OCI-LY1 (cell line): ENCODE data around the gene ZNF521.

Experiments used
- H2AFZ ChIP-seq: fragments of 200-600 bp; sonication (generic), shearing (Covaris generic); 2 replicates; pipeline ENCODE4 v1.6.0; 2014; ENCODE audit warnings: antibody characterized with exemption, mild to moderate bottlenecking, low read length
- H3F3A ChIP-seq: fragments of 200-600 bp; sonication (generic), shearing (Covaris generic); 2 replicates; pipeline ENCODE4 v1.6.0; 2014; ENCODE audit warnings: mild to moderate bottlenecking, antibody characterized with exemption, low read length, moderate library complexity; ENCODE audit not compliant: insufficient read depth
- H3K27ac ChIP-seq: fragments of 200-600 bp; sonication (generic); 2 replicates; pipeline ENCODE4 v1.5.1; 2014; ENCODE audit warnings: low read length, mixed run types, mild to moderate bottlenecking, low read depth; ENCODE audit not compliant: poor library complexity, severe bottlenecking
- H3K27me3 ChIP-seq: fragments of 200-600 bp; sonication (generic); 2 replicates; pipeline ENCODE4 v1.6.0; 2014; ENCODE audit warnings: antibody characterized with exemption, mild to moderate bottlenecking, low read length, moderate library complexity; ENCODE audit not compliant: insufficient read depth
- H3K36me3 ChIP-seq: fragments of 200-600 bp; sonication (generic); 2 replicates; pipeline ENCODE4 v1.6.1; 2014; ENCODE audit warnings: mild to moderate bottlenecking, antibody characterized with exemption, low read length, moderate library complexity, mixed read lengths; ENCODE audit not compliant: insufficient read depth
- H3K4me1 ChIP-seq: fragments of 200-600 bp; sonication (generic); 2 replicates; pipeline ENCODE4 v1.5.1; 2014; ENCODE audit warnings: mild to moderate bottlenecking, low read length, moderate library complexity; ENCODE audit not compliant: insufficient read depth, severe bottlenecking
- H3K4me2 ChIP-seq: fragments of 200-600 bp; sonication (generic), shearing (Covaris generic); 2 replicates; pipeline ENCODE4 v1.6.1; 2014; ENCODE audit warnings: low read length
- H3K4me3 ChIP-seq: fragments of 200-600 bp; sonication (generic); 2 replicates; pipeline ENCODE4 v1.5.1; 2014; ENCODE audit warnings: low read length, low read depth, mild to moderate bottlenecking, mixed read lengths; ENCODE audit not compliant: poor library complexity, severe bottlenecking
- H3K79me2 ChIP-seq: fragments of 200-600 bp; shearing (Covaris generic); 2 replicates; pipeline ENCODE4 v1.6.1; 2016; ENCODE audit warnings: mixed run types, low read length, mixed read lengths; ENCODE audit not compliant: insufficient read depth
- H3K9ac ChIP-seq: fragments of 200-600 bp; sonication (generic), shearing (Covaris generic); 2 replicates; pipeline ENCODE4 v1.6.1; 2014; ENCODE audit warnings: mild to moderate bottlenecking, low read length, mixed read lengths
- H3K9me2 ChIP-seq: fragments of 200-600 bp; sonication (generic), shearing (Covaris generic); 2 replicates; pipeline ENCODE4 v1.6.1; 2014; ENCODE audit warnings: low read depth, mild to moderate bottlenecking, low read length, mixed read lengths
- H3K9me3 ChIP-seq: fragments of 200-600 bp; shearing (Covaris generic); 2 replicates; pipeline ENCODE4 v1.6.1; 2014; ENCODE audit warnings: low read length, mixed read lengths
- H4K20me1 ChIP-seq: fragments of 200-600 bp; sonication (generic), shearing (Covaris generic); 2 replicates; pipeline ENCODE4 v1.6.0; 2016; ENCODE audit warnings: mild to moderate bottlenecking, low read length; ENCODE audit not compliant: insufficient read depth
- EZH2 ChIP-seq: fragments of 200-600 bp; sonication (generic), shearing (Covaris generic); IDR thresholded peaks from 2 replicates; pipeline ENCODE4 v1.8.0; 2017; ENCODE audit warnings: borderline replicate concordance, mixed run types, mild to moderate bottlenecking, antibody characterized with exemption, low read length, moderate library complexity, mixed read lengths
- TF ChIP-seq, protein P1 (sequence below): fragments of 200-600 bp; sonication (generic), shearing (Covaris generic); IDR thresholded peaks from 2 replicates; pipeline ENCODE4 v1.5.1; 2017; ENCODE audit warnings: mild to moderate bottlenecking, antibody characterized with exemption, low read length, moderate library complexity, mixed read lengths

ZNF521 gene

DNA sequence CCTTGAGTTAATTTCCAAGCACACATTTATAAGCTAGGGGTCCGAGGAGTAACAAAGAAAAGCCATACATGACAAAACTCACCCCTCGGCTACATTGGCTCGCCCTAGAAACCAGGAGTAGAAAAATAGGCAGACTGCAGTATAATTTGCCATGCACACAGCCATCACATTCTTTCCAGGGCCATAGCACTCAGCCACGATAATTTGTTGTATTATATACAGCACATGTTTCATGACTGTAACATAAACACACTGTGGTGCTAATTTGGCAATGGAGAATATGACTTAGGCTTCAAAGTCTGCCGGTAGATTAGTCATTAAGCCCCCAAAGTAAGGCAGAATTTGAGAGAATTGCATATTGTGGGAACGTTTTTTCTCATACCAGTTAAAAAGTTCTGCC lies 254.9 kb downstream of the ZNF521 start:
- H4K20me1 ChIP-seq, result no peaks in the 10 kb centered on the region
- no peaks in the 10 kb centered on the region for H3F3A ChIP-seq
- TF ChIP-seq, protein P1, sequence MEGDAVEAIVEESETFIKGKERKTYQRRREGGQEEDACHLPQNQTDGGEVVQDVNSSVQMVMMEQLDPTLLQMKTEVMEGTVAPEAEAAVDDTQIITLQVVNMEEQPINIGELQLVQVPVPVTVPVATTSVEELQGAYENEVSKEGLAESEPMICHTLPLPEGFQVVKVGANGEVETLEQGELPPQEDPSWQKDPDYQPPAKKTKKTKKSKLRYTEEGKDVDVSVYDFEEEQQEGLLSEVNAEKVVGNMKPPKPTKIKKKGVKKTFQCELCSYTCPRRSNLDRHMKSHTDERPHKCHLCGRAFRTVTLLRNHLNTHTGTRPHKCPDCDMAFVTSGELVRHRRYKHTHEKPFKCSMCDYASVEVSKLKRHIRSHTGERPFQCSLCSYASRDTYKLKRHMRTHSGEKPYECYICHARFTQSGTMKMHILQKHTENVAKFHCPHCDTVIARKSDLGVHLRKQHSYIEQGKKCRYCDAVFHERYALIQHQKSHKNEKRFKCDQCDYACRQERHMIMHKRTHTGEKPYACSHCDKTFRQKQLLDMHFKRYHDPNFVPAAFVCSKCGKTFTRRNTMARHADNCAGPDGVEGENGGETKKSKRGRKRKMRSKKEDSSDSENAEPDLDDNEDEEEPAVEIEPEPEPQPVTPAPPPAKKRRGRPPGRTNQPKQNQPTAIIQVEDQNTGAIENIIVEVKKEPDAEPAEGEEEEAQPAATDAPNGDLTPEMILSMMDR, result no peak
- no peak for TF ChIP-seq EZH2
- no peaks in the 10 kb centered on the region for H3K79me2 ChIP-seq
- no peaks in the 10 kb centered on the region for H3K4me1 ChIP-seq
- H3K9me2 ChIP-seq, result no peaks in the 10 kb centered on the region
- H3K4me3 ChIP-seq, result no peak overlapping the region
- no peak overlapping the region for H3K27ac ChIP-seq
- H2AFZ ChIP-seq, result no peak overlapping the region
- no peaks in the 10 kb centered on the region for H3K9me3 ChIP-seq
- no peaks in the 10 kb centered on the region for H3K27me3 ChIP-seq
- H3K36me3 ChIP-seq, result no peaks in the 10 kb centered on the region
- H3K4me2 ChIP-seq, result no peak overlapping the region
- no peak overlapping the region for H3K9ac ChIP-seq

DNA sequence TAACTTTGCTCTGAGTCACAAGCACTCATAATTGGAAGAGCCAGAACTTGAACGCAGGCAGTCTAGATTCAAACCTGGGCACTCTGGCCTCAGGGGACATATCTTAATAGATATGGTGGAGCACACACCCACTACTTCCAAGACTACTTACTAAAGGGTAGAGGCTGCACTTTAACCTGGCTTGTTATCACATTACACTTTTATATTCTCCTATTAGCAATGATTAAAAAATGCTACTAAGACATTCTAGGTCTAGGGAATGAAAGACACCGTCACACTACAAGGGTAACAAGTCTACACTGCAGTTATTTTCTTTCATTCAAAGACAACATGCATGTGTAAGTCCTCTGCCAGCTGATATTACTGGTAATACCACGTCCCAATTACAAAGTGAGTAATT lies 258.8 kb downstream of the ZNF521 start:
- no peak overlapping the region for H3K27ac ChIP-seq
- H3K4me3 ChIP-seq, result no peak overlapping the region
- no peaks in the 10 kb centered on the region for H3K27me3 ChIP-seq
- H3K4me2 ChIP-seq, result no peak overlapping the region
- H3K9ac ChIP-seq, result no peak overlapping the region
- H3F3A ChIP-seq, result no peaks in the 10 kb centered on the region
- H3K4me1 ChIP-seq, result no peaks in the 10 kb centered on the region
- H3K36me3 ChIP-seq, result no peaks in the 10 kb centered on the region
- H2AFZ ChIP-seq, result no peak overlapping the region
- H3K79me2 ChIP-seq, result no peaks in the 10 kb centered on the region
- no peaks in the 10 kb centered on the region for H3K9me3 ChIP-seq
- no peaks in the 10 kb centered on the region for H4K20me1 ChIP-seq
- H3K9me2 ChIP-seq, result no peaks in the 10 kb centered on the region
- TF ChIP-seq EZH2, result no peak
- TF ChIP-seq, protein P1, result no peak

DNA sequence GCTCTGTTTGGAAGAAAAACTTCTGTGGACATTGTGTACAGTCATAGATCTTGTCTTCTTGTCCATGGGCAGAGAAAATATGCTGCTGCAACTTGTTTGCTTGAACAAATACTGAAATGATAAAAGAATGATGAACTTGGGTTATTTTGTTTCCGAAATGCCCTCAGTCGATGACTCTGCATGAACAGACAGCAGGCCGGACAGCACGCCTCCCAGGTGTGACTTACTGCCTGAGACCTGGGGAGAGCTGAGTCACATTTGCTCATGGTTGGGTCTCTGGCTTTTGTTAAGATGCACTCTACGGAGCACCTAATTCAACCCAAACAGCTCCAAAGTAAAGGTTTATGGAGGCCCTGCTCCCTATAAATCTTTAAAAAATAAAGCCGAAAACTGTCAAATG lies 262.5 kb downstream of the ZNF521 start:
- Histone ChIP-seq H3K9me2 (no peaks in the 10 kb centered on the region), H4K20me1 (no peaks in the 10 kb centered on the region), H3K9me3 (no peaks in the 10 kb centered on the region), H3K4me1 (no peaks in the 10 kb centered on the region), H3F3A (no peaks in the 10 kb centered on the region), H3K4me2 (no peak overlapping the region), H3K4me3 (no peak overlapping the region), H3K27ac (no peak overlapping the region), H3K79me2 (no peaks in the 10 kb centered on the region), H3K9ac (no peak overlapping the region), H3K27me3 (no peaks in the 10 kb centered on the region), H2AFZ (no peak overlapping the region), H3K36me3 (no peaks in the 10 kb centered on the region; the same call in 1 of the 2 replicates)
- no peak for TF ChIP-seq EZH2
- TF ChIP-seq, protein P1, result no peak
